HEK293T (cell line): ENCODE data around the gene ARMC2.
A peak's percentile ranks its signal among the peaks of the same experiment; 100 is the strongest.

ENCODE experiments used
- CTCF ChIA-PET: fragments of 350-600 bp; formaldehyde crosslinking; extraction: SDS; loops from one replicate; lab custom pipeline; 2021; ENCODE audit warnings: antibody characterized with exemption, inconsistent platforms; lab: Yijun Ruan, JAX
- POLR2A ChIA-PET: fragments of 350-600 bp; formaldehyde crosslinking; extraction: SDS; loops from one replicate; lab custom pipeline; 2020; ENCODE audit warnings: antibody characterized with exemption, inconsistent platforms; lab: Yijun Ruan, JAX
- DNase-seq: peaks from one replicate; pipeline ENCODE4 v3.0.0; 2012; ENCODE audit warnings: mixed read lengths; ENCODE audit errors: extremely low spot score
- ARNT ChIP-seq: fragments of 450-650 bp; IDR thresholded peaks from 2 replicates; pipeline ENCODE4 v1.6.1; 2017; ENCODE audit warnings: mild to moderate bottlenecking
- BHLHE40 ChIP-seq: fragments of 450-650 bp; IDR thresholded peaks from 2 replicates; pipeline ENCODE4 v1.6.1; 2016; ENCODE audit warnings: mild to moderate bottlenecking, moderate library complexity, borderline replicate concordance
- CTBP1 ChIP-seq: fragments of 450-650 bp; IDR thresholded peaks from 2 replicates; pipeline ENCODE4 v1.6.1; 2016; ENCODE audit warnings: borderline replicate concordance
- ELF4 ChIP-seq: fragments of 450-650 bp; IDR thresholded peaks from 2 replicates; pipeline ENCODE4 v1.6.1; 2017; ENCODE audit warnings: antibody characterized with exemption
- FOXA1 ChIP-seq: fragments of 450-650 bp; IDR thresholded peaks from 2 replicates; pipeline ENCODE4 v1.6.1; 2016; ENCODE audit warnings: mild to moderate bottlenecking
- FOXK2 ChIP-seq: fragments of 450-650 bp; IDR thresholded peaks from 2 replicates; pipeline ENCODE4 v1.6.1; 2016; ENCODE audit warnings: mild to moderate bottlenecking
- FOXM1 ChIP-seq: fragments of 450-650 bp; IDR thresholded peaks from 2 replicates; pipeline ENCODE4 v1.6.1; 2017; ENCODE audit warnings: mild to moderate bottlenecking, borderline replicate concordance
- HDGF ChIP-seq: fragments of 450-650 bp; IDR thresholded peaks from 2 replicates; pipeline ENCODE4 v1.6.1; 2017; ENCODE audit warnings: antibody characterized with exemption, borderline replicate concordance
- L3MBTL2 ChIP-seq: fragments of 450-650 bp; conservative IDR thresholded peaks from 2 replicates; pipeline ENCODE4 v1.6.1; 2016; ENCODE audit warnings: mild to moderate bottlenecking
- LEF1 ChIP-seq: fragments of 450-650 bp; IDR thresholded peaks from 2 replicates; pipeline ENCODE4 v1.6.1; 2017; ENCODE audit warnings: mild to moderate bottlenecking, borderline replicate concordance
- NFRKB ChIP-seq: fragments of 450-650 bp; IDR thresholded peaks from 2 replicates; pipeline ENCODE4 v1.6.1; 2016; ENCODE audit warnings: mild to moderate bottlenecking, moderate library complexity
- PKNOX1 ChIP-seq: fragments of 450-650 bp; IDR thresholded peaks from 2 replicates; pipeline ENCODE4 v1.6.1; 2016
- SP1 ChIP-seq: fragments of 450-650 bp; IDR thresholded peaks from 2 replicates; pipeline ENCODE4 v1.6.1; 2017
- SUZ12 ChIP-seq: fragments of 450-650 bp; IDR thresholded peaks from 2 replicates; pipeline ENCODE4 v1.6.1; 2016; ENCODE audit warnings: mild to moderate bottlenecking
- TARDBP ChIP-seq: fragments of 450-650 bp; IDR thresholded peaks from 2 replicates; pipeline ENCODE4 v1.6.1; 2016
- ZNF384 ChIP-seq: fragments of 450-650 bp; IDR thresholded peaks from 2 replicates; pipeline ENCODE4 v1.6.1; 2016

Gene ARMC2

GRCh38 chr6:108993876-108994275 is 145.7 kb downstream of the ARMC2 start:
- ChIA-PET POLR2A (no interaction called here), CTCF (no interaction called here)
- DNase-seq = no peak
- no peak for TF ChIP-seq HDGF
- no peak for TF ChIP-seq ELF4
- TF ChIP-seq ZNF384 = 0 out of 2 replicates have a peak, but pooled peaks have one; percentile 43
- no peak for TF ChIP-seq NFRKB
- TF ChIP-seq ARNT = no peak

GRCh38 chr6:108995296-108995695 is 147.1 kb downstream of the ARMC2 start:
- TF ChIP-seq ZNF384 (no peak), FOXK2 (no peak), FOXA1 (no peak), SP1 (no peak), TARDBP (no peak), BHLHE40 (no peak), HDGF (no peak), ELF4 (no peak), LEF1 (no peak), ARNT (no peak), L3MBTL2 (no peak), PKNOX1 (no peak), CTBP1 (no peak), FOXM1 (no peak), NFRKB (no peak), SUZ12 (no peak)
- POLR2A ChIA-PET = no interaction called here
- no peak for DNase-seq
- CTCF ChIA-PET = interaction anchor here (0.5 kb wide), 1 partner anchor 14 kb away, joined by 5 read pairs; no protein-coding TSS in a partner anchor

GRCh38 chr6:108996208-108996607 is 148.0 kb downstream of the ARMC2 start:
- no peak for DNase-seq
- CTCF ChIA-PET = no interaction called here
- POLR2A ChIA-PET = interaction anchor here (1.0 kb wide), 1 partner anchor 12 kb away, joined by 4 read pairs; no protein-coding TSS in a partner anchor
- TF ChIP-seq PKNOX1 = no peak
- TF ChIP-seq NFRKB = no peak
- no peak for TF ChIP-seq SP1
- no peak for TF ChIP-seq LEF1
- TF ChIP-seq FOXM1 = no peak

GRCh38 chr6:108998485-108998884 is 150.3 kb downstream of the ARMC2 start:
- no peak for TF ChIP-seq FOXA1
- TF ChIP-seq FOXK2 = no peak
- no peak for DNase-seq
- POLR2A ChIA-PET = no interaction called here
- CTCF ChIA-PET = no interaction called here

GRCh38 chr6:108999428-108999827 is 151.2 kb downstream of the ARMC2 start:
- POLR2A ChIA-PET = no interaction called here
- DNase-seq = no peak
- TF ChIP-seq FOXM1 = no peak
- TF ChIP-seq FOXK2 = no peak
- TF ChIP-seq L3MBTL2 = no peak
- CTCF ChIA-PET = no interaction called here

- no peak for DNase-seq
- CTCF ChIA-PET = no interaction called here
- TF ChIP-seq HDGF = no peak
- no peak for TF ChIP-seq TARDBP
- TF ChIP-seq ARNT = no peak
- TF ChIP-seq SUZ12 = no peak
- TF ChIP-seq CTBP1 = no peak
- no peak for TF ChIP-seq ELF4
- no peak for TF ChIP-seq FOXA1
- no peak for TF ChIP-seq LEF1
- TF ChIP-seq PKNOX1 = no peak
- no peak for TF ChIP-seq NFRKB
- TF ChIP-seq FOXM1 = no peak
- TF ChIP-seq L3MBTL2 = no peak
- no peak for TF ChIP-seq FOXK2
- TF ChIP-seq ZNF384 = no peak
- TF ChIP-seq SP1 = no peak
- no peak for TF ChIP-seq BHLHE40
- POLR2A ChIA-PET = no interaction called here
Measured at GRCh38 chr6:109000289-109000688, 152.1 kb downstream of the ARMC2 start.

GRCh38 chr6:109001291-109001894 is 153.2 kb downstream of the ARMC2 start:
- DNase-seq = no peak
- ChIA-PET CTCF (no interaction called here), POLR2A (no interaction called here)
- TF ChIP-seq FOXK2 = no peak
- TF ChIP-seq ELF4 = no peak
- TF ChIP-seq ZNF384 = no peak
- TF ChIP-seq PKNOX1 = no peak
- no peak for TF ChIP-seq SUZ12
- no peak for TF ChIP-seq BHLHE40
- no peak for TF ChIP-seq CTBP1
- TF ChIP-seq SP1 = no peak
- TF ChIP-seq ARNT = no peak
- TF ChIP-seq FOXM1 = no peak
- TF ChIP-seq L3MBTL2 = no peak
- TF ChIP-seq HDGF = no peak
- no peak for TF ChIP-seq TARDBP
- no peak for TF ChIP-seq NFRKB
- no peak for TF ChIP-seq LEF1
- TF ChIP-seq FOXA1 = no peak
